ENCODE results near the gene SDK2. TPM values are rescaled to one million over a fixed set of nuclear protein-coding genes. Genes with fewer than 3 reads are reported as not detected.

The SDK2 gene
- total RNA-seq, 1 donor from 2014 or later: 31.2 TPM

DNA sequence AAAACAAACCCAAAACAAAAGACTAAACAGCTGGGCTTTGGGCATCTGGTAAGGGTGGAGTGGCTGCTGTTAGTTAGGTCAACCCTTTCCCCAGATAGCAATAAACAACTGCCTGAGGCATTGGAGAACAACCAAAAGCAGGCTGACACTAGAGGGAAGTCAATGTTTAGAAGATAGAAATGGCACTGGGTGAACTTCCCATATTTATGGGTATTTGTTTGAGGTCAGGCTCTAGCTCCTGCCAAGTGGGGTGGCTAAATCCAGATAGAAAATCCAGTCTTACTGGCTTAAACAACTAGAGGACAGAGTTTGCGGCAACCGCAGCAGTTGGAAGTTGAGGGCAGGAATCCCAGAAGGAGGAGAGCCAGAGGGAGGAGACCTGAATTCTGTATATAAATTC, 79.4 kb downstream of the SDK2 start:
- H3K4me1 Mint-ChIP-seq: peaks cover 38% of the 10 kb centered on the region
- TF ChIP-seq, protein P1, sequence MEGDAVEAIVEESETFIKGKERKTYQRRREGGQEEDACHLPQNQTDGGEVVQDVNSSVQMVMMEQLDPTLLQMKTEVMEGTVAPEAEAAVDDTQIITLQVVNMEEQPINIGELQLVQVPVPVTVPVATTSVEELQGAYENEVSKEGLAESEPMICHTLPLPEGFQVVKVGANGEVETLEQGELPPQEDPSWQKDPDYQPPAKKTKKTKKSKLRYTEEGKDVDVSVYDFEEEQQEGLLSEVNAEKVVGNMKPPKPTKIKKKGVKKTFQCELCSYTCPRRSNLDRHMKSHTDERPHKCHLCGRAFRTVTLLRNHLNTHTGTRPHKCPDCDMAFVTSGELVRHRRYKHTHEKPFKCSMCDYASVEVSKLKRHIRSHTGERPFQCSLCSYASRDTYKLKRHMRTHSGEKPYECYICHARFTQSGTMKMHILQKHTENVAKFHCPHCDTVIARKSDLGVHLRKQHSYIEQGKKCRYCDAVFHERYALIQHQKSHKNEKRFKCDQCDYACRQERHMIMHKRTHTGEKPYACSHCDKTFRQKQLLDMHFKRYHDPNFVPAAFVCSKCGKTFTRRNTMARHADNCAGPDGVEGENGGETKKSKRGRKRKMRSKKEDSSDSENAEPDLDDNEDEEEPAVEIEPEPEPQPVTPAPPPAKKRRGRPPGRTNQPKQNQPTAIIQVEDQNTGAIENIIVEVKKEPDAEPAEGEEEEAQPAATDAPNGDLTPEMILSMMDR (conservative IDR thresholded peaks at IDR 0.05): no peak
- no peaks in the 10 kb centered on the region for H3K27me3 Mint-ChIP-seq (ENCODE audit: low read depth)
- no peak for DNase-seq (ENCODE audit: low read depth, low spot score)
- H3K27ac Mint-ChIP-seq (ENCODE audit: unreplicated experiment): no peak overlapping the region
- no peak overlapping the region for H3K4me3 Mint-ChIP-seq
- no peaks in the 10 kb centered on the region for H3K9me3 Mint-ChIP-seq
- no peaks in the 10 kb centered on the region for H3K36me3 Mint-ChIP-seq (ENCODE audit: low read depth)

DNA sequence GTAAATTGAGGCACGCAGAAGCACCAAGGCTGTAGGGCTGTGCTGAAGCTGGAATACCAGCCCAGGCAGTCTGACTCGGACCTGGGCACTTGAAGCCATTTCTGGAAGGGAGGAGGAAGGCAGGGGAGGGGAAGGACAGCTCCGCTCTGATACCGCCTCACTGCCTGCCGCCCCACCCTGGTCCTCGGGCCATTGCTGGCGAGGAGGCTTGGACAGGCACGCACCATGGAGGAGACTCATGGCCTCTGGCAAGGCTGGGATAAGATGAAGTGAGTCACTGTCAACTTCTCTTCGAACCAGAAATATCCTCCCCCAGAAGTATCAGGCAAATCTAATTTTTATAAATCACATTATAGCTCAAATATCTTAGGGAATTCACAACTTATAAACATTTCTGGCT, 81.3 kb downstream of the SDK2 start:
- H3K9me3 Mint-ChIP-seq: no peaks in the 10 kb centered on the region
- no peaks in the 10 kb centered on the region for H3K36me3 Mint-ChIP-seq (ENCODE audit: low read depth)
- TF ChIP-seq, protein P1 (conservative IDR thresholded peaks at IDR 0.05): no peak
- no peak for DNase-seq (ENCODE audit: low read depth, low spot score)
- H3K4me3 Mint-ChIP-seq: no peak overlapping the region
- H3K27me3 Mint-ChIP-seq (ENCODE audit: low read depth): no peaks in the 10 kb centered on the region
- H3K4me1 Mint-ChIP-seq: peaks cover 37% of the 10 kb centered on the region
- H3K27ac Mint-ChIP-seq (ENCODE audit: unreplicated experiment): no peak overlapping the region

DNA sequence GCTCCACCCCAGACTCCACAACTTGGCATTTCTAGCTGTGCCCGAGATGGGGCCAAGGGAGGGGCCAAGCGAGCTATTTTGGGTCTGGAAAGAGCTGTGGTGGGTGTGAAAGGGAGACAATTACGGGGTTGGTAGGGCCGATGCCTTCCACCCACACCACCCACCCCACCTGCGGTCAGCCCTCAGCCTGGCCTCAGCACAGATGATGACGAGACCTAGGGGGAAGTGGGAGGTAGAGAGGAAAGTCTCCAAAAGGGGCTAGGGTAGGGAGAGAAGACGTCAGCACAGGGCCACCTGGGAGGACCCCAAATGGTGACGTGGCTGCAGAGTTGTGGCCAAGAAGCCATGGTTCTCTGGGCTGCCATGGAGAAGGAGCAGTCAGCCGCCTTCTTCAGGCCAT, 83.1 kb downstream of the SDK2 start:
- DNase-seq (ENCODE audit: low read depth, low spot score): no peak
- no peaks in the 10 kb centered on the region for H3K36me3 Mint-ChIP-seq (ENCODE audit: low read depth)

DNA sequence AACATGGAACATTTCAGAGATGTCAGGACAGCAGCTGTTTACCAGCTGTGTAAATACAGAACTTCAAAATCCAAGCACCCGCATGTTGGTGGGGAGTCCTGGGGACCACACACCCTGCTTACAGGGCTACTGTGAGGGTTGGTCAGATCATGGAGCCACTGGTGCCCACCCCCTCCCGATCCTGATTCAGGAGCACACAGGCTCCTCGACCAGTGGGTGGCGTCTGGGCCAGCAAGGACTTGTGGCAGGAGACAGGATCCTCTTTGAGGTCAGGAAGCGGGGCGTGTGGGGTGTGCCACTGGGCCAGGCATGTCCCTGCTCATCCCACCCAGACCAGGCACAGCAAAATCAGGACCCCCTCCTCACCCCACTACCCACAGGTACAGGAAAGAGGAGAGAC, 83.6 kb downstream of the SDK2 start:
- Mint-ChIP-seq H3K36me3 (ENCODE audit: low read depth) (no peaks in the 10 kb centered on the region), H3K9me3 (no peaks in the 10 kb centered on the region), H3K4me3 (no peak overlapping the region), H3K27ac (ENCODE audit: unreplicated experiment) (no peak overlapping the region), H3K4me1 (peaks cover 35% of the 10 kb centered on the region), H3K27me3 (ENCODE audit: low read depth) (no peaks in the 10 kb centered on the region)
- DNase-seq (ENCODE audit: low read depth, low spot score): no peak
- TF ChIP-seq, protein P1 (conservative IDR thresholded peaks at IDR 0.05): no peak

More for the DNA sequence above, 83.1 kb downstream of the SDK2 start:
- TF ChIP-seq, protein P1 (conservative IDR thresholded peaks at IDR 0.05): no peak
- Mint-ChIP-seq H3K4me3 (no peak overlapping the region), H3K4me1 (peaks cover 31% of the 10 kb centered on the region), H3K27ac (ENCODE audit: unreplicated experiment) (no peak overlapping the region), H3K9me3 (no peaks in the 10 kb centered on the region), H3K27me3 (ENCODE audit: low read depth) (no peaks in the 10 kb centered on the region)

DNA sequence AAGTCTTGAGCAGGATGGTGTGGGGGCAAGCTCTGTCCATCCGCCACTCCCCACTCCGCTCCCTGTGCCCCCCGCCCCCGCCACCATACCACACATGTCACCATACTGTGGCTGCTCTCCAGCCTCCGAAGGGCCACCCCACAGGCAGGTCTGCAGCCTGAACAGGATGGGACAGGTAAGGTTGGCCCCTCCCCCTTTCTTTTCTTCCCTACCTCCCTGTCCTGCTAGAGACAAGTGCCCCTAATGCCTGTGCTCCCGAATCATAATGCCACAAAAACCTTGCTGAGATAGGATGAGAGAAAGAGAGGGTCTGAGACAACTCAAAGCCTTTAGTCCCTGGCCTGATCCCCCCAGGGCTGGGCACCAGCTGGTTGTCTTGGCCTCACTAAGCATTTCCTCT, 84.7 kb downstream of the SDK2 start:
- no peaks in the 10 kb centered on the region for H3K9me3 Mint-ChIP-seq
- H3K36me3 Mint-ChIP-seq (ENCODE audit: low read depth): no peaks in the 10 kb centered on the region
- peaks cover 34% of the 10 kb centered on the region for H3K4me1 Mint-ChIP-seq
- TF ChIP-seq, protein P1 (conservative IDR thresholded peaks at IDR 0.05): no peak
- no peaks in the 10 kb centered on the region for H3K27me3 Mint-ChIP-seq (ENCODE audit: low read depth)
- no peak overlapping the region for H3K4me3 Mint-ChIP-seq
- no peak for DNase-seq (ENCODE audit: low read depth, low spot score)
- H3K27ac Mint-ChIP-seq (ENCODE audit: unreplicated experiment): no peak overlapping the region
